LNCaP clone FGC (cell line): ENCODE data around the gene PCCB.
"Not testable (repeated sequence)": the region's sequence is repeated elsewhere in the genome, so short reads cannot be mapped to it uniquely, and the experiment has no call there.

Source experiments
- DNase-seq: peaks from one replicate; pipeline ENCODE4 v3.0.0-alpha.2; 2011; ENCODE audit warnings: low read depth
- H3K4me3 ChIP-seq: 2 replicates; pipeline ENCODE4 v1.5.1; 2011; ENCODE audit warnings: mild to moderate bottlenecking, low read depth, low read length, control low read depth
- TF ChIP-seq, protein P1 (sequence below): IDR thresholded peaks from 2 replicates; pipeline ENCODE4 v1.5.1; 2012; ENCODE audit warnings: mild to moderate bottlenecking; ENCODE audit not compliant: control insufficient read depth, insufficient read depth; ENCODE audit errors: extremely low read depth

PCCB gene

DNA sequence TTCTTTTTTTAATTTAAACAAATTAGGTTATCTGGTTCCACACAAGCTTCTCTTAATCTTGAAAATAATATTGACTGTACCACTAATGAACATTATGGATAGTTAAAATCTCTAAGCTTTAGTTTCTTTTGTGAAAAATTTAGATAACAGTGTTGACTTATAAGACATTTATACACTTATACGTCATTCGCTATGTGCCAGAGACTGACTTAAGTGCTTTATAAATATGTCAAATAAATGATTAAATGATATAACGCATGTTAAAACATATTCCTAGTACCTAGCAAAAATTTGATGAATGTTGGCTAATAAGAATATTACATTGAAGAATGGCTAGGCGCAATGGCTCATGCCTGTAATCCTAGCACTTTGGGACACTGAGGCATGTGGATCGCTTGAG lies 96.3 kb downstream of the PCCB start:
- H3K4me3 ChIP-seq, result no peak overlapping the region
- no peak for DNase-seq
- TF ChIP-seq, protein P1, sequence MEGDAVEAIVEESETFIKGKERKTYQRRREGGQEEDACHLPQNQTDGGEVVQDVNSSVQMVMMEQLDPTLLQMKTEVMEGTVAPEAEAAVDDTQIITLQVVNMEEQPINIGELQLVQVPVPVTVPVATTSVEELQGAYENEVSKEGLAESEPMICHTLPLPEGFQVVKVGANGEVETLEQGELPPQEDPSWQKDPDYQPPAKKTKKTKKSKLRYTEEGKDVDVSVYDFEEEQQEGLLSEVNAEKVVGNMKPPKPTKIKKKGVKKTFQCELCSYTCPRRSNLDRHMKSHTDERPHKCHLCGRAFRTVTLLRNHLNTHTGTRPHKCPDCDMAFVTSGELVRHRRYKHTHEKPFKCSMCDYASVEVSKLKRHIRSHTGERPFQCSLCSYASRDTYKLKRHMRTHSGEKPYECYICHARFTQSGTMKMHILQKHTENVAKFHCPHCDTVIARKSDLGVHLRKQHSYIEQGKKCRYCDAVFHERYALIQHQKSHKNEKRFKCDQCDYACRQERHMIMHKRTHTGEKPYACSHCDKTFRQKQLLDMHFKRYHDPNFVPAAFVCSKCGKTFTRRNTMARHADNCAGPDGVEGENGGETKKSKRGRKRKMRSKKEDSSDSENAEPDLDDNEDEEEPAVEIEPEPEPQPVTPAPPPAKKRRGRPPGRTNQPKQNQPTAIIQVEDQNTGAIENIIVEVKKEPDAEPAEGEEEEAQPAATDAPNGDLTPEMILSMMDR, result no peak

DNA sequence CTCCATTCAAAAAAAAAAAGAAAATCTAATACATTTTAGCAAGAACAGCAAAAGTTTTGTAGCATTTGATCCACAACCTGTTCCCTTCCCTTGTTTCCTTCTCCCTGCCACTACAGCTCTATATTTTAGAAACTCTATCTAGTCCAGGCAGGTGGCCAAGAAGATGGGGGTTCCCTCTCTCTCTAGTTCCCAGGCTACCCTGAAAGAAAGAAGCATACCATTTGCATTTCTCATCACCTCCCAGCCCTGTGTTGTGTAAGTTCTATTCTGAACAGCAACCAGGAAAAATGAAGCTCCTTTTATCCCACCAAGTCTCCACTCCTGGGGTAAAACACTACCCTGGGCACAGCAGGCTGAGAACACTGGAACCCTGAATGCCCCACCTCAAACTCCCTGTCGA lies 100.0 kb downstream of the PCCB start:
- no peak overlapping the region for H3K4me3 ChIP-seq
- TF ChIP-seq, protein P1, result no peak
- DNase-seq, result no peak

DNA sequence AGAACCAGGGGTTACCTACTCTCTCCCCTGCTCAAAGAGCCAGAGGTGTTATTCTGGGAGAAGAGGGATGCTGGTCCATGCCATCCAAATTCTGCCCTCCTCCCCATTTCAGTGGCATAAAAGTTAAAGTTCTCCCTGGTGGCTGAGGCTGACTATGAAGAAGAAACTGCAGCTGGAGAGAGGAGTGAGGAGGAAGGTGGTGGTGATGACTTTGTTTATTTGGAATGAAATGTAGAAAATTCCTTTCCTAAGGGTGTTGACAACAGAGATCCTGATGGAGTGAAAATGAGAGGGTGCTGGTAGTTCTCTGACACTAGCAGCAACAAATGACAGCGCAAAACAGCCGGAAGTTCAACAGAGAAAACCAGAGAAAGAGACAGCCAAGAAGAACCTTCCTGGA lies 100.4 kb downstream of the PCCB start:
- no peak overlapping the region for H3K4me3 ChIP-seq
- no peak for DNase-seq
- TF ChIP-seq, protein P1, result no peak

DNA sequence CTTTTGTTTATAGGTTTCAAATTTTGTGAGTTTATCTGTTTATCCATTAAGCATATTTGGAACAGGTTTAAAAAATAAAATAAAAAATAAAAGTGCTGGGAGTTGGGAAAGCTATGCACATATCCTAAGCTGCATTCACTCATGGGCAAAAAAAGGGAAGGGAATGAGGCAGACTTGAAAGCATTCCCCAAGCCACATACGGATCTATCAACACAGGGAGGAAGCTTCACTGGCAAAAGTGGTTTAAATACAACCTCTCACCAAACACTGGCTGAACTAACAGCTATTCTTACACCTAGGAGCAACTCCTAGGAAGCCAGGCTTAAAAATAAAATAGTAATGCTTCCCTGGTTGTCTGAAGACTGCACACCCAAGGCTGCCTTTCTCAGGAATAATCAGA lies 101.2 kb downstream of the PCCB start:
- TF ChIP-seq, protein P1, result no peak
- no peak overlapping the region for H3K4me3 ChIP-seq
- DNase-seq, result no peak

DNA sequence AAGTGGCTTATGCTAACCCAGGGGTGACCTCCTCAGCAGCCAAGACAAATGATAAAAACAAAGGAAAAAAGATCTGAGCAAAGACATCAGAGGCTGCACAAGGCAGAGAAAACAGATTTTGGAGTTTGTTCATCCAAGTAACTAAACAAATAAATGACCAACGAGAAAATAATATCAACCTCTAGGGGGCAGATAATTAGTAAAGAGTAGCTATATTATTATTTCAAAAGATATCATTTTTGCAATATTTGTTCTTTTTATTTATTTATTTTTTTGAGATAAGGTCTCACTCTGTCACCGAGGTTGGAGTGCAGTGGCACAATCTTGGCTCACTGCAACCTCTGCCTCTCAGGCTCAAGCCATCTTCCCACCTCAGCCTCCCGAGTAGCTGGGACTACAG lies 101.8 kb downstream of the PCCB start:
- H3K4me3 ChIP-seq, result no peak overlapping the region
- TF ChIP-seq, protein P1, result no peak
- no peak for DNase-seq

DNA sequence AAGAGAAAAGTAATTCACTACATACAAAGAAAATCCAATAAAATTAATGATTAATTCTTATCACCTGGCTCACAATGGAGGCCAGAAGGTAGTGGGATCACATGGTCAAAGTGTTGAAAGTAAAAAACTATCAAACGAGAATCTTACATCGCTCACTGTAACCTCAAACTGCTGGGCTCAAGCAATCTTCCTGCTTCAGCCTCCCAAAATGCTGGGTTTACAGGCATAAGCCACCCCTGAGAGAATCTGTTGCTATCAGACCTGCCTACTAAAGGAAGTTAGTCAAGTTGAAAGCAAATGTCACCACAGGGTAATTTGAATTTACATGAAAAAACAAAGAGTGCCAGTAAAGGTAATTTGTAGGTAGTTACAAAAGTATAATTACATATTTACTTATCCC lies 103.3 kb downstream of the PCCB start:
- H3K4me3 ChIP-seq, result no peak overlapping the region
- TF ChIP-seq, protein P1, result no peak
- peak; percentile 36 for DNase-seq

DNA sequence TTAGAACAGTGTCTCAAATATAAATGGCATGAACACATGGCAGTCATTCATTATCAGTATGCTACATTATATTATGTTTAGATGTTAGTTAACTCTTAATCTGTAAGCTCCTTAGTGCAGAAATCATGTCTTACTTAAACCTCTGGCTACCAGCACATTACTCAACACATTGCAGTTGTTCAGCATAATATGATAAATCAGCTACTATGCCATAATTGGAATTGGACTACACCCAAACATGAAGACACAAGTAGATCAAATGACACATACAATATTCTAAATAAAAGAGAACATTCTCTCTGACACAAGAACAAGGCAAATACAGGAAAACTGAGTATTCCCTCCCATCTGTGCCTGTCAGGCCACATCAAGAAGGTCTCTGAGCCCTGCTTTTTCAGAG lies 116.1 kb downstream of the PCCB start:
- DNase-seq, result peak; percentile 27
- TF ChIP-seq, protein P1, result no peak
- H3K4me3 ChIP-seq, result no peak overlapping the region

DNA sequence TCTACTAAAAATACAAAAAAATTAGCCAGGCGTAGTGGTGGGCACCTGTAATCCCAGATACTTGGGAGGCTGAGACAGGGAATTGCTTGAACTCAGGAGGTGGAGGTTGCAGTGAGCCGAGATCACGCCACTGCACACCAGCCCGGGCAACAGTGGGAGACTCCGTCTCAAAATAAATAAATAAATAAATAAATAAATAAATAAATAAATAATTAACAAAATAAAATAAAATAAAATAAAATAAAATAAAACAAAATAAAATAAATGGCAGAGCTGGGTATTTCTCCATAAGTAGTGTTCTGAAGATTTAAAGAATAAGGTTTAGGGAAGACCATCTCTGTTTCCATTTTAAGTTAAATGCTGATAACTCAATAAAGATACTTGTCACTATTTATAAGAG lies 125.7 kb downstream of the PCCB start:
- H3K4me3 ChIP-seq, result not testable (repeated sequence)

More for the DNA sequence above, 125.7 kb downstream of the PCCB start:
- not testable (repeated sequence) for DNase-seq
